ENCODE data around the gene RAB36.
A peak's percentile ranks its signal among the peaks of the same experiment; 100 is the strongest.

RAB36 gene, protein sequence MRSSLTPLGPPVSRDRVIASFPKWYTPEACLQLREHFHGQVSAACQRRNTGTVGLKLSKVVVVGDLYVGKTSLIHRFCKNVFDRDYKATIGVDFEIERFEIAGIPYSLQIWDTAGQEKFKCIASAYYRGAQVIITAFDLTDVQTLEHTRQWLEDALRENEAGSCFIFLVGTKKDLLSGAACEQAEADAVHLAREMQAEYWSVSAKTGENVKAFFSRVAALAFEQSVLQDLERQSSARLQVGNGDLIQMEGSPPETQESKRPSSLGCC

GRCh38 chr22:23144932-23145877, at the start of gene RAB36:
Gene RAB36 (plus strand): TSS chr22:23145477. CDS start chr22:23146617, 1,140 bp downstream.
- DNase-seq (ENCODE audit: low read depth): peak; percentile 98

DNA sequence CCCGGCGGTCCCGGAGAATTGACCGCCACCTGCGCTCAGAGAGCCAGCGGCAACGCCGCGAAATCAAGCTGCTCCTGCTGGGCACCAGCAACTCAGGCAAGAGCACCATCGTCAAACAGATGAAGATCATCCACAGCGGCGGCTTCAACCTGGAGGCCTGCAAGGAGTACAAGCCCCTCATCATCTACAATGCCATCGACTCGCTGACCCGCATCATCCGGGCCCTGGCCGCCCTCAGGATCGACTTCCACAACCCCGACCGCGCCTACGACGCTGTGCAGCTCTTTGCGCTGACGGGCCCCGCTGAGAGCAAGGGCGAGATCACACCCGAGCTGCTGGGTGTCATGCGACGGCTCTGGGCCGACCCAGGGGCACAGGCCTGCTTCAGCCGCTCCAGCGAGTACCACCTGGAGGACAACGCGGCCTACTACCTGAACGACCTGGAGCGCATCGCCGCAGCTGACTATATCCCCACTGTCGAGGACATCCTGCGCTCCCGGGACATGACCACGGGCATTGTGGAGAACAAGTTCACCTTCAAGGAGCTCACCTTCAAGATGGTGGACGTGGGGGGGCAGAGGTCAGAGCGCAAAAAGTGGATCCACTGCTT, 49.4 kb upstream of the RAB36 start:
- DNase-seq (ENCODE audit: low read depth): no peak

DNA sequence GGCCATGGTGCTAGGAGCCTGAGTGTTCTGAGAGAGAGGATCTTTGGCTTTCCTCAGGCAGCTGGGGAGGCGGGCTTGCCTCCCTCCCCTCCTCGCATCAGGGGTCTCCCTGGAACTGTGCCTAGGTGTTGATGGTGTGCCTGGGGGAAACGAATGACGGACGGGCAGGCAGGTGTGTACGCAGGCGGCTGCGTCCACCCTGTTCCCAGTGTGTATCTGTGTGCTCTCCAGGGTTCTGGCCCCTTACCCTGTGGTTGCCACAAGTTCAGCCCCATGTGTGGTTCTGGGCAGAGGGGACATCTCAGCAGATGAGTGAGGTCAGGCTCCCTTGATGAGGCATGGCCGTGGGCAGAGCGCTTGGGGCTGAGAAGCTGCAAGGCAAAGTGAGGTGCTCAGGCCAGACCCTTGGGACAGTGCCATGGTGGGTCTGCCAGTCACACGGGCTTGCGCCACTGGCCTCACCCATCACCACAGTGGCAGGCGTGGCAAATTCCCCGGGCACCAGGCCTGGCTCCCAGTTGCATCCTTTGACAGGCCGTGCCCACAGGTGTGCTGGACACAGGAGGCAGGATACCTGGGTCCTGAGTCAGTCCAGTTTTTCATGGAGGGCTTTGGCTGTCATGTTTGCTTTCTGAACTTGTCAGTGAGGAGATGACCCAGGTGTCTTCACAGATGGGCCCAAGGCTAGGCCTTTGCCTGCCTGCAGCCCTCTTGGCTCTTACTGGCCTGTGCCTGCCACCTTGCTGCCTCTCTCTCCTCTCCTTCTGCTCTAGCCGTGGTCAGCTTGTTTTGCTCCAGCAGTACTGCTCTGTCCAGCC, 47.7 kb upstream of the RAB36 start:
- DNase-seq (ENCODE audit: low read depth): no peak

DNA sequence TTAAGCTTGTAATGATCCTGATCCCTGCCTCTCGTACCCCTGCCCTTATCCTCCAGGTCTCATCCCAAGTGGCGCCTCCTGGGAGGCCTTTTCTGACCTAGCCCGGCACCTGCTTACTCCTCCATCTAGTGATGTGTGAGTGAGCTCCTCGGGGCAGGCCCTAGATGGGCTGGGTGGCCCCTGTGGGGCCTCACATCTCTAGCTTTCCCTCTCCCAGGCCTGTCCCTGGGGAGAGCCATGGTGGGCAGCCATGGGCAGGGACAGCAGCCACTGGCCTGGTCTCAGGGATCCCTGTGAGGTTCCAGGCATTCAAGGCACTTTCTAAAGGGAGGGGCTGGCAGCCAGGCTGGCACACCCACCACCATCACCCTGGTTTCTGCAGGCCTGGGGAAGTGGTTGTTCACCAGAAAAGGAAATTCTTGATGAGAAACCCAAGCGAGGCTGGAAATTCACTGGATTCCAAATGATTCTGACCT, 47.0 kb upstream of the RAB36 start:
- no peak for DNase-seq (ENCODE audit: low read depth)

DNA sequence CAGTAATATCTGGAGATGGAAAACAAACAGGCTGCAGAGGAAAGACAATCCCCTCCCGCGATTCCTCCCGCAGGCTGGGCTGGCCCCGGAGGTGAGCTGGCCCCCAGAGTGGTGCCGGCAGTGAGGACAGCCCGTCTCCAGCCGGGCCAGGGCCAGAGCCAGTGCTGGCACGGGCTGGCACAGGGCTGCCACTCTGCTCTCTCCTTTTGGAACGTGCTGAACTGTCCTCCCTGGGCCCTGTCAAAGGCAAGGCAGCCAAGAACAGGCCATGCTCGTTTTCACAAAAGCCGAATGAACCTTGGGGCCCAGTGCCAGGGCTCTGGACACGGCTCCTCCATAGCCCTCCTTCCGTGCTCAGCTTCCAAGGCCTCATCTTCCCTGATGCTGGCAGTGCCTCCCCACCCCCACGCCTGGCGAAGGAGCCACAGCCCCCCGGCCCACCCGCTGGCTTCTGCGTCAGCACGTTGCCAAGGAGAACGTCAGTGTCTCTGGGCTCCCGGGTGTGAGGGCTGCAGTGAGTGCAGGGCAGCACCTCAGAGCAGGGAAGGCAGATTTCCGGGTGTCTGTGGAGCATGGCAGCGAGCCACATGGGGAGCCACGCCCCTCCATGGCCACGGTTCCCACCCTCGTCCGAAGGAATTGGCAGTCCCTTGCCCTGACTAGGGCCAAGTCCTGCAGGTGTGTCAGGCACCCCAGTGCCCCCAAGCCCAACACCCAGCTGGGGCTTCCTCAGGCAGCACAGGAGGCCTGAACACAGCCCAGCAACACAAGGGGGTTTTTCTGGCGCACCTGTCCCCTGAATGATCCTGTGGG, 46.4 kb upstream of the RAB36 start:
- no peak for DNase-seq (ENCODE audit: low read depth)

DNA sequence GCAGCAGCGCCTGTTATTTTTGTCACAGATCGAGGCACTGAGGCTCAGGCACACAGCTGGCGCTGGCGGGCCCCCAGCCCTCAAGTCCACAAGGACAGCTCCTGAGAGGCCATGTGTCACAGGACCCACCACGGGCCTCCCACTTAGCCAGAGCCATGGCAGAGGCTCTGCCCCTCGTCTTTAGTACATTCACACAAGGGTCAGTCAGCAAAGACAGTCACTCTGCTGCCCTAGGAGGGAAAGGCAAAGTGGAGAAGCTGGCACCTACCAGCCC, 45.8 kb upstream of the RAB36 start:
- DNase-seq (ENCODE audit: low read depth): no peak

DNA sequence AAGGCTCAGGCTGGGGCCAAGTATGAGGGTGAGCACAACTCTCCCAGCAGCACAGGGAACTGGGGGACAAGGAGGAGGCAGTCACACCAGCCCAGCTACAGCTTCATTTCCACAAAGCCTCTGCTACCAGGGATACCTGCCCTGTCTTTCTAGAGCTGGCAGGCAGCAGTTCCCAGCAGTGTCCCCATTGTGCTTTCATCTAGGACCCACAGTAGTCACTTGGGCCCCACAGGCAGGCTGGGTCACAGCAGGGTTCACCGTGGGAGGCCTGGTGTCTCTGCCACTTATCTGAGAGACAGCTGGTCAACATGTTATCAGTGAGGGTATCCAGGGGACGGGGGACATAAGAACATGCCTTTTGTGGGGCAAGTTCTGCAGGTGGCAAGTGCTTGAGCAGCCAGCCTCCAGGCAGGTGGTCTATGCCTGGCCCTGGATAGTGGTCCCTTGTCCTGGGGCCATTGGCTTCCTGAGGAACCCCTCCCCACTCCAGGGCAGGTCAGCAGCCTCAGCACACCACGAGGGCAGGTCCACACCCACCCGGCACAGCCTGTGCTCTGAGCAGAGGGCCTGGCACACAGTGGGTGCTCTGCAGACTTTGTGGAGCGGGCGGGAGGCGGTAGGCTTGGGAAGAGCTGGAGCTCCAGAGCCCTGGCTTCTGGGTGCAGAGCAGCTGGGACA, 45.0 kb upstream of the RAB36 start:
- no peak for DNase-seq (ENCODE audit: low read depth)

- no peak for DNase-seq (ENCODE audit: low read depth)
Observed at GRCh38 chr22:23101524-23101923, 43.8 kb upstream of the RAB36 start.

GRCh38 chr22:23102002-23102655, 43.1 kb upstream of the RAB36 start:
- DNase-seq (ENCODE audit: low read depth): no peak

DNA sequence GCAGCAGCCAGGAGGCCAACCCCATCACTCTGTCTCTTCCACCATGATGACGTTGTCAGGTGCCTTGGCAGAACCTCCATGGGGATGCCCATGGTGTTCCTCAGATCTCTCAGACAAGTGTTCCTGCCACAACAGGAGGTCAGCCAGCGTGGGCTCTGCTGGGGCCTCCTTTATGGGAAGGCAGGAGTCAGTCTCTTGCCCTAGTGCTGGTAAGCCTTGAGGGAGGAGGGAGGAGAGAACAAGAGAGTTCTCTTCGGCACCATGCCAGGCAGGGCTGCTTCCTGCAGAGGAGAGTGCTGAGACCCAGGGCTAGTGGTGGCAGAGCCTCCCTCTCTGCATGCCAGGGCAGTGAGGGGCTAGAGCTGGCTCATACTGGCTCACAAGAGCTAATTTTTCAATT, 42.5 kb upstream of the RAB36 start:
- DNase-seq (ENCODE audit: low read depth): no peak

DNA sequence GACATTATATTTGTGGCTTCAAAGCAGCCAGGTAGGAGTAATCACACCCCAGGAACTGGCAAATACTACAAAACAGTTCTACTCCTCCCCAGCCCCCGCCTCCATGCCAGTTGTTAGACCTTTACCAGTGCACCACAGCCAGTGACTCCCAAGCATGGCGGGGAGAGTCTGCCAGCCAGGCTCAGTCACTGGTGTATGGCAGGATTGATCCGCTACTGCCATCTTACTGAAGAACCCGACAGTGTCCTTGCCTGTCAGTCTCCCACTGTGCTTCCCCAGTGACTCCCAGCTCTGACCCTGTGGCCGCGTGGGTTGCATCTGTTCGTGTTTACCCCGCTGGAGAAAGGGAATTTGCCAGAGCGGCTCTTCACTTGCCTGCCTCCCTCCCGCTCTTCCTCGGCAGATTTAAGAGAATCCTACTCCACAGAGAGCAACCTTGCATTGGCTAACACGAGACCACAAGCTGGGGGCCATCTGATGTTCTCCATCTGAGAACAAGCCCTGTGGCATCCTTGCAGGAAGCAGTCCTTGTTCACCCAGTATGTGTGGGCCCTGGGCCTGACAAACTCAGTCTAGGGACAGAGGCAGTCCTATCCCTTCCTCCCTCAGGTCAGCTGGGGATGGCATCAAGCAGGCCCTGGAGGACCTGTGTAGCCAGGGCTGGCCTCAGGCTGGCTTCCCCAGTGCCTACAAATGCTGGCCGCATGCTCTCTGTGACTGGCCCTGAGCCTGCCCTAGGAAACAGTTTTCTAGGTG, 41.9 kb upstream of the RAB36 start:
- DNase-seq (ENCODE audit: low read depth): no peak

DNA sequence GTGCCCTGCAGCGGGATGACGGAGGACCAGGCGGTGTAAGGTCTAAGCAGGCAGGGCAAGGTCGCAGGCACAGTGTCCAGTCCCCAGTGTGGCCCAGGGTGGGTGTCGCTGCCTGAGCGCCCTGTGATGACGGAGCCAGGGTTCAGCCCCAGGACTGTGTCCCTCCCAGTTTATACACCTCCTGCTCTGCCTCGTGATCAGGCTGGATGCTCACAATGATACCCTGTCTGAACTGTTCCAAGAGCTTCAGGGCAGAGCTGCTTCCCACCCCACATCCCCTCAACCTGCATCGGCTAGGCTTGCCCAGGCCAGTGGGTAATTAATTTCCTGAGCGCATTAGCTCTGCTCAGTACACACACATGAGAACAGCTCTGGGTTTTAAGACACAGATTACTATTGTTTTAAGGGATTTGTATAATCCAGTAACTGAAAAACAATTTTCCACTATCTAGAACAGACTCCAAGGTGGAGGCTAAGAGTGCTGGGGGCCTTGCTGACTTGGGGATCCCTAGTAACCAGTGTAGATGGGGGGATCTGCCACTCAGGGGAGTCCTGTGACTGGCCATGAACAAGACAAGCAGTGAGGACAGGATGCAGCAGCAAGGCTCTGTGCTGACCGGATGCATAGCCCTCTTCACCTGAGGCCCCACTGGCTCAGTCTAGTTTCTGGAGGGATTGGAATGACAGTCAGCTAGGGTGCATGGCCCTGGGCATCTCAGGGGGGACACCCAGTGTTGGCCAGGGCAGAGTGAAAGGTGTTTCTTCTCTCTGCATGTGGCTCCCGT, 40.9 kb upstream of the RAB36 start:
- DNase-seq (ENCODE audit: low read depth): no peak

- no peak for DNase-seq (ENCODE audit: low read depth)
Observed at GRCh38 chr22:23105304-23105703, 40.0 kb upstream of the RAB36 start.

GRCh38 chr22:23105919-23106318, 39.4 kb upstream of the RAB36 start:
- DNase-seq (ENCODE audit: low read depth): no peak

GRCh38 chr22:23106344-23106743, 38.9 kb upstream of the RAB36 start:
- DNase-seq (ENCODE audit: low read depth): no peak

DNA sequence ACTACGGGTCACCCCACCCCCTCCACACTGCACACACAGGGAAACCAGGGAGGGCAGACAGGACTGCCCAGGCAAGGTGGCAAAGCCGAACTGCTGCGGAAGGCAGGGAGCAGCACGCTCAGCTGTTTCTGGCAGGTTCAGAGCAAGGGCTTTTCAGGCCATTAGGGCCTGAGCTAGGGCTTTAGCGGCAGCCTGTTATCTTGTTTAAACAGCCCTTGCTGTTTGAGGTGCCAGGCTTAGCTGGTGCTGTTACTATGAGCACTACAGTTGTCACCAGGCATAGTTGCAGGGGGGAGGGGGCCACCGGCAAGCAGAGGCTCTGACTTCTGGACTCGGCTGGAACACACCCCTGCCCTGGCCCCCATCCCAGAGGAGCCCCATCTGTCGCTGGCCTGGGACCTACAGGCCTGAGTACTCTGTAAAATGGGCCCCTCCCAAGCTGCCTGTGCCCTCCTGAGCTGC, 38.3 kb upstream of the RAB36 start:
- no peak for DNase-seq (ENCODE audit: low read depth)

- no peak for DNase-seq (ENCODE audit: low read depth)
Observed at GRCh38 chr22:23107487-23108248, 37.6 kb upstream of the RAB36 start.
